C4-2B (cell line): Measurements from ENCODE around the gene OR2W1.
A peak's percentile ranks its signal among the peaks of the same experiment; 100 is the strongest.

Experiments
- H3K27ac ChIP-seq: fragments of 450-650 bp; 2 replicates; pipeline ENCODE4 v1.5.1; 2017
- ZFX ChIP-seq: fragments of 450-650 bp; IDR thresholded peaks from 2 replicates; pipeline ENCODE4 v1.6.1; 2017
- TF ChIP-seq, protein P1 (sequence below): fragments of 450-650 bp; conservative IDR thresholded peaks from 2 replicates; pipeline ENCODE4 v1.5.1; 2017; ENCODE audit warnings: mild to moderate bottlenecking

OR2W1 gene, protein sequence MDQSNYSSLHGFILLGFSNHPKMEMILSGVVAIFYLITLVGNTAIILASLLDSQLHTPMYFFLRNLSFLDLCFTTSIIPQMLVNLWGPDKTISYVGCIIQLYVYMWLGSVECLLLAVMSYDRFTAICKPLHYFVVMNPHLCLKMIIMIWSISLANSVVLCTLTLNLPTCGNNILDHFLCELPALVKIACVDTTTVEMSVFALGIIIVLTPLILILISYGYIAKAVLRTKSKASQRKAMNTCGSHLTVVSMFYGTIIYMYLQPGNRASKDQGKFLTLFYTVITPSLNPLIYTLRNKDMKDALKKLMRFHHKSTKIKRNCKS

DNA sequence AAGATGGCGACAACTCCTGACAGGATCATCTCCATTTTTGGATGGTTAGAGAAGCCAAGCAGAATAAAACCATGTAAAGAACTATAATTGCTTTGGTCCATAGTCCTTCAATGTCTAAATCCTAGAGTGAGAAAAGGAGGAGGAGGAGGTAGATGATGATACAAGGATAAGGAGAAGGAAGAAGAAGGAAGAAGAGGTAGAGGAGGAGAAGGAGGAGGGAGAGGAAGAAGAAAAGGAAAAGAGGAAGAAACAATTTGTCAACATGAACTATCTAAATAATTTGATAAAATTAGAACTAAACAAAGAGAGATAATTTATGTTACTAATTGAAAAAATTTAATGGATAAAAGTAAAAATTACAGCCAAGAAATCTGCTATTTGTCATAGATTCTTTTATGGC lies at the start of gene OR2W1:
Gene OR2W1, minus strand, starts transcription at position 101 of the 400 bp plus-strand sequence. Its CDS starts 0 bp downstream, at position 101.
- TF ChIP-seq, protein P1, sequence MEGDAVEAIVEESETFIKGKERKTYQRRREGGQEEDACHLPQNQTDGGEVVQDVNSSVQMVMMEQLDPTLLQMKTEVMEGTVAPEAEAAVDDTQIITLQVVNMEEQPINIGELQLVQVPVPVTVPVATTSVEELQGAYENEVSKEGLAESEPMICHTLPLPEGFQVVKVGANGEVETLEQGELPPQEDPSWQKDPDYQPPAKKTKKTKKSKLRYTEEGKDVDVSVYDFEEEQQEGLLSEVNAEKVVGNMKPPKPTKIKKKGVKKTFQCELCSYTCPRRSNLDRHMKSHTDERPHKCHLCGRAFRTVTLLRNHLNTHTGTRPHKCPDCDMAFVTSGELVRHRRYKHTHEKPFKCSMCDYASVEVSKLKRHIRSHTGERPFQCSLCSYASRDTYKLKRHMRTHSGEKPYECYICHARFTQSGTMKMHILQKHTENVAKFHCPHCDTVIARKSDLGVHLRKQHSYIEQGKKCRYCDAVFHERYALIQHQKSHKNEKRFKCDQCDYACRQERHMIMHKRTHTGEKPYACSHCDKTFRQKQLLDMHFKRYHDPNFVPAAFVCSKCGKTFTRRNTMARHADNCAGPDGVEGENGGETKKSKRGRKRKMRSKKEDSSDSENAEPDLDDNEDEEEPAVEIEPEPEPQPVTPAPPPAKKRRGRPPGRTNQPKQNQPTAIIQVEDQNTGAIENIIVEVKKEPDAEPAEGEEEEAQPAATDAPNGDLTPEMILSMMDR = no peak
- TF ChIP-seq ZFX = no peak
- H3K27ac ChIP-seq = no peak within 1 kb of the TSS

DNA sequence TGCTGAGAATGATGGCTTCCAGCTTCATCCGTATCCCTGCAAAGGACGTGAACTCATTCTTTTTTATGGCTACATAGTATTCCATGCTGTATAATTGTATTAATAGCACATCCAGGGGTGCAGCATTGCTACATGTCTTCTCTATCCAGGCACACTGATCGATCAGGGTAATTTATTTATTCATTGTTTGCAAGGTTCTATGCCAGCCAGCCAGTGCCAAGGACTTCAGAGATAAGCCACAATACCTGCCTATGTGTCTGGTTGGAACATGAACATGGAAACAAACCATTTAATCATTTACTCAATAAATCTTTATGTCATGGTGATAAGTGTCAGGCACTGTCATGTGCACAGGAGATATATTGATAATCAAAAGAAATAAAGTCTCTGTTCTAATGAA lies 48.0 kb upstream of the OR2W1 start:
- TF ChIP-seq ZFX = no peak
- TF ChIP-seq, protein P1 = no peak
- H3K27ac ChIP-seq = no peak overlapping the region

DNA sequence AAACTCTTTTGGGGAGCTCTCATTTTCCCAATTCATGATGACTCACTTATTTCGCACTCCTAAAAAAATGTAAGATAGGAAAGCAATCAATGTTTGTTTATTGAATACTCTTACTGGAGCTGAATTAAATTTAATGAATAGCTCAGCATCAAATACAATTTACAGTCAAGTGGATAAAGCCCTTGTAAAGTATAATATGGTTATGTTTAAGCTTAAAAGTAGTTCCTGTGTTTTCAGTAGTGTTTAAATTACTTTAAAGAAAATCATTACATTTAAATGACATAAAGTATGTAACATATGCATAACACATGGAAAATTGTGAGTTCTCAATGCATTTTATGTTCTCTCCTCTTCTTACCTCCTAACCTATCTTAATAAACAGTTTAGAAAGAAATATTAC lies 42.2 kb upstream of the OR2W1 start, which contains the start of gene OR2B3:
Gene OR2B3, minus strand, starts transcription at position 101 of the 400 bp plus-strand sequence. Its CDS starts 65 bp downstream, at position 36.
- H3K27ac ChIP-seq = no peak within 1 kb of the TSS

DNA sequence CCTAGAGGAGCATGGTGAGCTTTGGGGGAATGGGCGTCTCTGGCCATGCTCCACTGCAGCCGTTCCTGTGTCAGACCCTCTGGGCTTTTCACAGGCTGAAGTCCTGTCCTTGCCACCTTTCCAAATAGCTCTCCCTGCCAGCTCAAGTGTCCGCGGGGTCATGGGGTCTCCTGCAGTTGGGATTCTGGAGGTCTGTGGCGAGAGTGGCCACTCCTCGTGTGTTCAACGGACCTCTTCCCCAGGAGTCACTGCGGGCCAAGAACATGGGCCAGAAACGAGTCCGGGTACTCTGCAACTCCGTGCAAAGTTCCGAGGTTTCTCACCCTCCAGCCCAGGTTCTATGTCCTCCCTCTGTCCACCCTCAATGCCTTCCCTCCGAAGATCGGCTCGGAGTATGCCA lies 37.5 kb upstream of the OR2W1 start:
- H3K27ac ChIP-seq = no peak overlapping the region
- TF ChIP-seq, protein P1 = no peak
- TF ChIP-seq ZFX = no peak

More for the DNA sequence above, 42.2 kb upstream of the OR2W1 start, which contains the start of gene OR2B3:
- TF ChIP-seq, protein P1 = no peak
- no peak for TF ChIP-seq ZFX

DNA sequence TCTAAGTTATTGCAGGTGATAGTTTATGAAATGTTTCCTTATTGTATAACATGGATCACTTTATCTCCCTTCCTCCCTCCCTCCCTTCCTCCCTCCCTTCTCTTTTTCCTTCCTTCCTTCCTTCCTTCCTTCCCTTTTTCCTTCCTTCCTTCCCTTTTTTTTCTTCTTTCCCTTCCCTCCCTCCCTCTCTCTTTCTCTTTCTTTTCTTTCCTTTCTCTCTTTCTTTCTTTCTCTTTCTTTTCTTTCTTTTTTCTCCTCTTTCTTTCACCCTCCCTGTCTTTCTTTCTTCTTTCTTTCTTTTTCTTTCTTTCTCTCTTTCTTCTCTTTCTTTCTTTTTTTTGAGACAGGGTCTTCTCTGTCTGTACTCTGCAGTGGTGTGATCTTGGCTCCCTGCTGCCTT lies 36.3 kb upstream of the OR2W1 start:
- TF ChIP-seq, protein P1 = no peak
- TF ChIP-seq ZFX = no peak
- no peak overlapping the region for H3K27ac ChIP-seq

DNA sequence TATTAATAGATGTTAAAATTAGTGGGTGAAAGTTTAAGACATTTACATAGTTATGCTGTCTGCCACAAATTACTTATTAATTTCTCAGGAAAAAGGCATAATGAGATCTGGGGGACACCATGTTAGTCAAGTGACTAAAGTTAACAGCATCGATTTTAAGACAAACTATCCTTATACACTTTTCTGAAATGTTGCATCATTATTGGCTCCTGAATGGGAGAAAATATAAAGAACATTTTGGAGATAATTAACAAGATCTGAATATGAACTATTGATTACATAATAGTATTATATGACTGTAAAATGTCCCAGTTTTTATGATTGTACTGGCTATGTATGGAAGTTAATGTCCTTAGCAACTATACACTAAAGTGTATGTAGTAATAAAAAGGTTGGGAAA lies 34.2 kb upstream of the OR2W1 start:
- H3K27ac ChIP-seq = no peak overlapping the region
- TF ChIP-seq ZFX = no peak
- TF ChIP-seq, protein P1 = no peak

DNA sequence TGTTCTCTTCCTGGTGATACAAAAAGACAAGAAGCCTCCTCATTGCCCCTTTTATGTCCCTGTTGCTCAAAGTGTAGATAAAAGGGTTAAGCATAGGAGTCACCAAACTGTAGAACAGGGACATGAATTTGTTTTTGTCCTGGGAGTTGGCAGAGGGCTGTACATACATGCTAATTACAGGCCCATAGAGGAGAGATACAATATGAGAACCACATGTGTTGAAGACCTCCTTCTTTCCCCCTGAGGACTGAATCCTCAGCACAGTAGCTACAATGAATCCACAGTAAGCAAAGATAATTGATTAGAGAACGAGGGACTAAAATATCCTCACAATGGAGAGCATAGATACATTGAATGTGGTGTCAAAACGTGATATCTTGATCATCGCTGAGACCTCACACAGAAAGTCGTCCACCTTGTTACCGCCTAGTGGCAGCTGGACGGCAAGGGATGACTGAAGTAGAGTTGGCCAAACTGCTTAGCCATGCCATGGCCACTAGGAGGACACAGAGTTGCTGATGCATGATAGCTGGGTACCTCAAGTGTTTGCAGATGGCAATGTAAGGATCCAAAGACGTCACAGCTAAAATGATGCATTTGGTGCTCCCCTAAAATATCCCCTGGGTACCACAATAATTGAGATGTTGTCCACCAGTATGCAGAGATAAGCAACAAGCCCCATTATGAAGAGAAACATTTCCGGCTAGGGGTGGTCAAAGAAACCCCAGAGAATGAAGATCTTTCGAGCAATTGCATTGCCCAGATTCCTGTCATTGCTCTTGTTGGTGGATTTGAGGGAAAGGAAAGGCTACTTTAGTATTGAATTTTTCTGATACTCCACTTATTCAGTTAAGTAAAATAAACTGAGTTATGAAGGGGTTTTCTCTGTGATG lies 27.1 kb upstream of the OR2W1 start:
- H3K27ac ChIP-seq = no peak overlapping the region
- TF ChIP-seq, protein P1 = peak; percentile 84
- no peak for TF ChIP-seq ZFX
